Breast epithelium (tissue), 4 donors: ENCODE measurements around the gene NOTUM. TPM values are rescaled to one million over a fixed set of nuclear protein-coding genes. Genes with fewer than 3 reads are reported as not detected.

ENCODE experiments used
- DNase-seq, 2 donors: peaks; one replicate each; pipeline ENCODE4 v3.0.0-alpha.2; 2019; ENCODE audit warnings: low spot score in 2 of 2
- H3K27ac ChIP-seq, 2 donors: fragments of 200-600 bp; sonication (generic) in 1 of 2; one replicate each; pipeline ENCODE4 v1.5.1; 2016 to 2019; ENCODE audit warnings: mild to moderate bottlenecking in 1 of 2
- H3K27me3 ChIP-seq, 2 donors: fragments of 200-600 bp; sonication (generic) in 1 of 2; one replicate each; pipeline versions ENCODE4 v1.5.1 to v1.6.0; 2017 to 2019; ENCODE audit warnings: control low read depth in 1 of 2, mild to moderate bottlenecking in 1 of 2
- H3K36me3 ChIP-seq: fragments of 200-600 bp; one replicate; pipeline ENCODE4 v1.5.1; 2019
- H3K4me1 ChIP-seq, 2 donors: fragments of 200-600 bp; sonication (generic); one replicate each; pipeline ENCODE4 v1.5.1; 2016 to 2019; ENCODE audit warnings: control low read depth in 1 of 2
- H3K4me3 ChIP-seq, 3 donors: fragments of 200-600 bp; sonication (generic); 1 replicate in 2 of 3; 2 replicates in 1 of 3; pipeline ENCODE4 v1.5.1; 2016 to 2019; ENCODE audit warnings: mild to moderate bottlenecking in 3 of 3, moderate library complexity in 2 of 3
- H3K9me3 ChIP-seq, 2 donors: fragments of 200-600 bp; sonication (generic) in 1 of 2; one replicate each; pipeline ENCODE4 v1.5.1; 2016 to 2019; ENCODE audit warnings: control low read depth in 1 of 2
- CTCF ChIP-seq, 3 donors: fragments of 450-650 bp; IDR thresholded peaks; one replicate each; pipeline ENCODE4 v1.5.1; 2016 to 2017; ENCODE audit warnings: antibody characterized with exemption in 3 of 3, mild to moderate bottlenecking in 3 of 3, moderate library complexity in 3 of 3
- POLR2A ChIP-seq: fragments of 450-650 bp; IDR thresholded peaks from one replicate; pipeline ENCODE4 v1.6.1; 2016; ENCODE audit warnings: antibody characterized with exemption, mild to moderate bottlenecking, moderate library complexity
- POLR2AphosphoS5 ChIP-seq, 3 donors: sonication (generic); formaldehyde crosslinking; IDR thresholded peaks; one replicate each; pipeline ENCODE4 v1.6.1; 2017; ENCODE audit warnings: antibody characterized with exemption in 3 of 3
- intact Hi-C: fragments of 100-400 bp; cut with DNase I; formaldehyde crosslinking; loops from one replicate; pipeline ENCODE4 v1.15.1; 2023; ENCODE audit warnings: low total_unique reads
- total RNA-seq, 3 donors: library from RNA; depleted of rRNA; stranded (reverse); fragments of >200 nt; gene quantifications; one replicate each; pipeline ENCODE4 v1.1.0, GENCODE V29; 2016

NOTUM gene
- total RNA-seq, 3 donors from 2014 or later = 0.29 TPM; not detected in 2

DNA sequence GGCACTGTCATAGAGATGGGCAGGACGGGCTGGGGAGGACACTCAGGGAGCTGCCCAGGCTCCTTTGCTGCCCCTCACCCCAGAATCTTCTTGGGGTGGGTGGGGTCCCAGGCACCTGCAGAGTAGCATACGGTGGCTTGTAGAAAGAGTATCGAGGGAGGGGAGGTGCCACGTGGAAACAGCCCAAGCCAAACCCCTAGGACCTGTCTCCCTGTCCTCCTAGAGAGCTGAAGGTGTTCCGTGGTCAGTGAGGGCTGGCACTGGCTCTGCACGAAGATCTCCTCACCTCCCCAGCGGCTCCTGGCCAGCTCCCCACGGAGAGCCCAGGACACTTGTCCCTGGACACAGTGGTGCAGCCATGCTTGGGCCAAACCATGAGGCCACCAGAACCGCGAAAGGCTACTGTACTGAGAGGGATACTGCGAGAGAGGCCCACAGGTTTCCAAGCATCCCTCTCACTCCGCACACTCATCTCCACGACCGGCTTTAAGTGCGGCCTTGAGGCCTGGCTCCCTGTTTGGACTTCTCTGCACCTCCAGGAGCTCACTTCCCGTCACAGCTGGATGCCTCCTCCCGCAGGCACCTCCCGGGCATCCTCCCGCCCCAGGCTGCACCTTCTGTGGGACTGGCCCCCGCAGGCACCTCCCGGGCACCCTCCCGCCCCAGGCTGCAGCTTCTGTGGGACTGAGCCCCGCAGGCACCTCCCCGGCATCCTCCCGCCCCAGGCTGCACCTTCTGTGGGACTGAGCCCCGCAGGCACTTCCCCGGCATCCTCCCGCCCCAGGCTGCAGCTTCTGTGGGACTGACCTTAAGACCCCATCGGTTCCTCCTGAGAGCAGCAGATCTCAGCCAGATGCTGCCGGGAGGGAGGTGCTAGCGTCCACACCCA is 31.5 kb downstream of the NOTUM start:
- Histone ChIP-seq H3K36me3 (no peaks in the 10 kb centered on the region), H3K4me1 (peaks cover 6 to 11% of the 10 kb centered on the region in 2 donors), H3K27ac (no peak overlapping the region), H3K27me3 (no peaks in the 10 kb centered on the region), H3K4me3 (no peak overlapping the region), H3K9me3 (no peaks in the 10 kb centered on the region)
- TF ChIP-seq POLR2A (no peak), CTCF (IDR thresholded peaks at IDR 0.05) (no peak), POLR2AphosphoS5 (IDR thresholded peaks at IDR 0.05) (no peak)
- intact Hi-C loops = no loop called here
- no peak for DNase-seq

DNA sequence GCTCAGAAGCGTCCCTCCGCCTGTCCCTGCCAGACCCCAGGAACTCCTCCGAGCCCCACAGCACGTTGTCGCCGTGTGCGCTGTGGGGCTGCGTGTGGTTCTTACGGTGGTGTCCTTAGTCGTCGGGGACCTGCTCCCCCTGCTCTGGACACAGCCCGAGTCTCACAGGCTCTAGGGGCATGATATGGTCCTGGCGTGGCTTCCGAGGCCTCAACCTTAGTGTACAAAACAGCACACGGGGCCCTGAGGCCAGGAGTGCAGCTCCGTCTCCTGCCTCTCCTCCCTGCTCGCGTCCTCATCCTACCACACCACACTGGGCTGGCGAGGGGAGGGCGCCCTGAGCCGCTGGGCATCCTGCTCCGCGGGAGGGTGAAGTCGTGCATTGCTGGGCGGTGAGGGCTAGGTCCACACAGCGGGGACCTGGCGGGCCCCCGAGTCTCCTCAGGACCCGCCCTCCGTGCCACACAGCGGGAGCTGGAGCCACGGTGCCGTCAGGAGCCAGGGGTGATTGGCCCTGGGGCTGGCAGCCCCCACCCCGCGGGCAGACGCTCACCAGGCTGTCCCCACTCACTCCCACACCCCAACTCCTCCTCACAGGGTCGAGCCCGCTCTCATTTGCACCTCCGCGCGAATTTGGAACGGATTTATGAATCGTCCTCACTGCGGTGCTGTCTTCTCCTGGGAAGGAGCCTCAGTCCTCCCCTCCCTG is 32.3 kb downstream of the NOTUM start:
- peak overlapping the region; percentile 68 to 98 for H3K27ac ChIP-seq
- H3K4me1 ChIP-seq = peaks cover 9 to 11% of the 10 kb centered on the region in 2 donors
- no peaks in the 10 kb centered on the region for H3K9me3 ChIP-seq
- TF ChIP-seq POLR2A = no peak
- TF ChIP-seq POLR2AphosphoS5 (IDR thresholded peaks at IDR 0.05) = no peak
- no peak for TF ChIP-seq CTCF (IDR thresholded peaks at IDR 0.05)
- H3K27me3 ChIP-seq = no peaks in the 10 kb centered on the region
- H3K4me3 ChIP-seq = peak overlapping the region; percentile 94 to 100 (median 98)
- no peaks in the 10 kb centered on the region for H3K36me3 ChIP-seq
- no peak for DNase-seq
- intact Hi-C loops = no loop called here

- intact Hi-C loops = no loop called here
- DNase-seq = peak; percentile 90
- Histone ChIP-seq H3K36me3 (no peaks in the 10 kb centered on the region), H3K4me1 (peaks cover 11 to 12% of the 10 kb centered on the region in 2 donors), H3K9me3 (no peaks in the 10 kb centered on the region), H3K27me3 (no peaks in the 10 kb centered on the region), H3K27ac (peak within 1 kb of the TSS; percentile 94 to 98), H3K4me3 (peak within 1 kb of the TSS; percentile 94 to 100 (median 98))
- TF ChIP-seq POLR2A (no peak), POLR2AphosphoS5 (IDR thresholded peaks at IDR 0.05) (peak; percentile 10 to 62 (median 42)), CTCF (IDR thresholded peaks at IDR 0.05) (peak in 1 of 3 donors; percentile 8)
Observed at GRCh38 chr17:81927653-81928543, 33.1 kb downstream of the NOTUM start, which contains the start of gene MAFG. Gene MAFG, minus strand, starts transcription at chr17:81927735. Its CDS starts 4,550 bp downstream, at chr17:81923185.

GRCh38 chr17:81927152-81927652 is 33.8 kb downstream of the NOTUM start:
- TF ChIP-seq POLR2A (no peak), POLR2AphosphoS5 (IDR thresholded peaks at IDR 0.05) (no peak), CTCF (IDR thresholded peaks at IDR 0.05) (no peak)
- peak overlapping the region; percentile 94 to 98 for H3K27ac ChIP-seq
- peaks cover 11 to 12% of the 10 kb centered on the region in 2 donors for H3K4me1 ChIP-seq
- H3K4me3 ChIP-seq = peak overlapping the region; percentile 94 to 100 (median 98)
- H3K36me3 ChIP-seq = no peaks in the 10 kb centered on the region
- intact Hi-C loops = no loop called here
- no peaks in the 10 kb centered on the region for H3K27me3 ChIP-seq
- no peaks in the 10 kb centered on the region for H3K9me3 ChIP-seq
- DNase-seq = no peak
